TTC549 (cell line): ENCODE data around the gene ZNF774.
"Not testable (repeated sequence)": the region's sequence is repeated elsewhere in the genome, so short reads cannot be mapped to it uniquely, and the experiment has no call there.

Experiments
- FAIRE-seq: peaks from 2 replicates; lab custom pipeline; 2012; peaks lifted over from hg19 to GRCh38; lab: Jason Lieb, UNC

Gene ZNF774

GRCh38 chr15:90352107-90352893, at the start of gene ZNF774:
TSS of gene ZNF774 (plus strand) at chr15:90352284. CDS start at chr15:90354661, 2,377 bp downstream.
- peak; percentile 20 for FAIRE-seq

GRCh38 chr15:90305355-90305754, 46.7 kb upstream of the ZNF774 start:
- not testable (repeated sequence) for FAIRE-seq

- FAIRE-seq = no peak
Observed at GRCh38 chr15:90305932-90306331, 46.2 kb upstream of the ZNF774 start.

GRCh38 chr15:90306560-90306959, 45.5 kb upstream of the ZNF774 start:
- FAIRE-seq = no peak

- FAIRE-seq = no peak
Observed at GRCh38 chr15:90307661-90308060, 44.4 kb upstream of the ZNF774 start.

GRCh38 chr15:90309020-90309419, 43.1 kb upstream of the ZNF774 start:
- no peak for FAIRE-seq

GRCh38 chr15:90315278-90315982, 36.7 kb upstream of the ZNF774 start:
- no peak for FAIRE-seq

GRCh38 chr15:90316139-90316538, 35.9 kb upstream of the ZNF774 start:
- no peak for FAIRE-seq

GRCh38 chr15:90318591-90318990, 33.5 kb upstream of the ZNF774 start:
- FAIRE-seq = no peak

GRCh38 chr15:90320062-90320884, 31.8 kb upstream of the ZNF774 start:
- FAIRE-seq = peak; percentile 11

GRCh38 chr15:90320885-90321278, 31.2 kb upstream of the ZNF774 start:
- FAIRE-seq = no peak

- no peak for FAIRE-seq
Observed at GRCh38 chr15:90322538-90322937, 29.5 kb upstream of the ZNF774 start.

- FAIRE-seq = no peak
Observed at GRCh38 chr15:90325726-90326125, 26.4 kb upstream of the ZNF774 start.

- FAIRE-seq = no peak
Observed at GRCh38 chr15:90326441-90326840, 25.6 kb upstream of the ZNF774 start.

GRCh38 chr15:90327311-90327710, 24.8 kb upstream of the ZNF774 start:
- FAIRE-seq = no peak

GRCh38 chr15:90334304-90334731, 17.8 kb upstream of the ZNF774 start:
- no peak for FAIRE-seq

- no peak for FAIRE-seq
Observed at GRCh38 chr15:90336705-90337141, 15.4 kb upstream of the ZNF774 start.

GRCh38 chr15:90337256-90337655, 14.8 kb upstream of the ZNF774 start:
- no peak for FAIRE-seq

GRCh38 chr15:90338532-90338931, 13.6 kb upstream of the ZNF774 start:
- FAIRE-seq = no peak

- FAIRE-seq = no peak
Observed at GRCh38 chr15:90340345-90340744, 11.7 kb upstream of the ZNF774 start.

- no peak for FAIRE-seq
Observed at GRCh38 chr15:90343302-90343790, 8.7 kb upstream of the ZNF774 start.

GRCh38 chr15:90344662-90345061, 7.4 kb upstream of the ZNF774 start:
- FAIRE-seq = no peak

GRCh38 chr15:90345857-90346256, 6.2 kb upstream of the ZNF774 start:
- no peak for FAIRE-seq
